Measurements from ENCODE around the gene ST14.

Gene ST14

DNA sequence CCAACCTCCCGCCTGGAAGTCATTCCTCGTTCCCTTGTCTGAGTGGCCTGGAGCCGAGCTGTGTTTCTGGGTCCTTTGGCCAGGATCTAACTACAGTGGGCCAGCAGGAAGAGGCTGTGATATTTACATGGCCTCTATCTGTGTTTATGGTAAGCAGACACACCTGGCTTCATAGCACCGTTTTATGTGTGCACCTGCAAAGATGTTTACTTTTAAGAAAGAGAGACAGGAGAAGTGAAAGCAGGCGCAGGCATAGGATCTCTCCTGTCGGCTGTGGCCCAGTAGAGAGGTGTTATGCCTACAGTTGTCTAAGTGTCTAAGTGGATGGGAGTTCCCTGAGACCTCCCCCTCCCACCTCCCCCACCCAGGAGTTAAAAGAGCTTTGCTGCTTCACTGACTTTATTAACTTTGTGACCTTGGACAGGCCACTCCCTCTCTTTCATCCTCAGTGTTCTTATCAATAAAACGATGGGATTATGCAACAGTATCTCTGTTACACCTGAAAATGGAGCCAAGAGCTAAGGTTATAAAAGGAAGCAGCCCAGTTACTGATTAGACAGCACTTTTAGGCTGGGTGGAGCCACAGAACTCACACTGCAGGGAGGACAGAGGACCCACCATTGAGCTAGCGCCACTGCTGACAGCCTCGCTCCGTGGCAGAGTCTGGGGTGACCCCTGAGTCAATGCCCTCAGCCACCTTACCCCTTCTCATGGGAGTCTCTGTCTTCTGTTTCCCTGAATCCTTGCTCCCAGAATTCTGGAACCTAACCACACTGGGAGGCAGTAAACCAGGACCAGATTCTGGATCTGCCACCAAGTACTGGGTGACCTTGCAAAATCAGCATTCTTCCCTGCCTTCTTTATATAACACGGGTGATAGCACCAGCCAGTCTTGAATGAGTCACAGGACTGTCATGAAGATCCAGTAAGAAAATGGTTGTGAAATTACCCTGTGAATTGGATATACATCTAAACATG lies 22.0 kb downstream of the ST14 start:
- Histone ChIP-seq H3K9ac (ENCODE audit: insufficient read length) (no peak overlapping the region), H3K27ac (no peak overlapping the region), H3K36me3 (ENCODE audit: insufficient read depth, low read length) (no peaks in the 10 kb centered on the region), H3K4me3 (no peak overlapping the region), H3K9me3 (ENCODE audit: low read depth, low read length) (no peaks in the 10 kb centered on the region)
- no peak for DNase-seq (ENCODE audit: low read depth, low spot score)
- TF ChIP-seq EZH2 (IDR thresholded peaks at IDR 0.05) (no peak), POLR2AphosphoS5 (IDR thresholded peaks at IDR 0.05; ENCODE audit: borderline replicate concordance, low read depth, low read length) (no peak), FOXP2 (optimal IDR thresholded peaks at IDR 0.05; ENCODE audit: control extremely low read depth, extremely low read length, insufficient read depth) (no peak)

GRCh38 chr11:130183878-130184610 lies 24.5 kb downstream of the ST14 start:
- Histone ChIP-seq H3K9ac (ENCODE audit: insufficient read length) (no peak overlapping the region), H3K4me3 (no peak overlapping the region), H3K9me3 (ENCODE audit: low read depth, low read length) (no peaks in the 10 kb centered on the region), H3K27ac (no peak overlapping the region), H3K36me3 (ENCODE audit: insufficient read depth, low read length) (no peaks in the 10 kb centered on the region)
- TF ChIP-seq POLR2AphosphoS5 (IDR thresholded peaks at IDR 0.05; ENCODE audit: borderline replicate concordance, low read depth, low read length) (no peak), FOXP2 (optimal IDR thresholded peaks at IDR 0.05; ENCODE audit: control extremely low read depth, extremely low read length, insufficient read depth) (no peak), EZH2 (IDR thresholded peaks at IDR 0.05) (no peak)
- DNase-seq (ENCODE audit: low read depth, low spot score) = no peak

GRCh38 chr11:130187096-130187495 lies 27.5 kb downstream of the ST14 start:
- no peaks in the 10 kb centered on the region for H3K9me3 ChIP-seq (ENCODE audit: low read depth, low read length)
- H3K4me3 ChIP-seq = no peak overlapping the region
- DNase-seq (ENCODE audit: low read depth, low spot score) = no peak
- no peaks in the 10 kb centered on the region for H3K36me3 ChIP-seq (ENCODE audit: insufficient read depth, low read length)
- no peak overlapping the region for H3K27ac ChIP-seq
- no peak overlapping the region for H3K9ac ChIP-seq (ENCODE audit: insufficient read length)
- TF ChIP-seq FOXP2 (optimal IDR thresholded peaks at IDR 0.05; ENCODE audit: control extremely low read depth, extremely low read length, insufficient read depth) (no peak), EZH2 (IDR thresholded peaks at IDR 0.05) (no peak), POLR2AphosphoS5 (IDR thresholded peaks at IDR 0.05; ENCODE audit: borderline replicate concordance, low read depth, low read length) (no peak)

DNA sequence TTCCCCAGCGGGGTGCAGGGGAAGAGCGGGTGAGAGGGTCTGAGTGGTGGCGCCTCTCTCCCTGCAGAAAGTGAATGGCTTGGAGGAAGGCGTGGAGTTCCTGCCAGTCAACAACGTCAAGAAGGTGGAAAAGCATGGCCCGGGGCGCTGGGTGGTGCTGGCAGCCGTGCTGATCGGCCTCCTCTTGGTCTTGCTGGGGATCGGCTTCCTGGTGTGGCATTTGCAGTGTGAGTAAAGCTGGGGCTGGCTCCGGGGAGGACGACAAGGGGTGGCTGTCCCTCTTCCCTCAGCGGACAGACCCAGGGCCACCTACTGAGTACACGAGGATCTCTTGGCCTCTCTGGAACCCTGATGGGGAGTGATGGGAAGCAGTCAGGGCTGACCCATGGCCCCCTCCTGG lies 28.5 kb downstream of the ST14 start:
- Histone ChIP-seq H3K9me3 (ENCODE audit: low read depth, low read length) (no peaks in the 10 kb centered on the region), H3K27ac (no peak overlapping the region), H3K36me3 (ENCODE audit: insufficient read depth, low read length) (no peaks in the 10 kb centered on the region), H3K4me3 (no peak overlapping the region), H3K9ac (ENCODE audit: insufficient read length) (no peak overlapping the region)
- TF ChIP-seq POLR2AphosphoS5 (IDR thresholded peaks at IDR 0.05; ENCODE audit: borderline replicate concordance, low read depth, low read length) (no peak), EZH2 (IDR thresholded peaks at IDR 0.05) (no peak), FOXP2 (optimal IDR thresholded peaks at IDR 0.05; ENCODE audit: control extremely low read depth, extremely low read length, insufficient read depth) (no peak)
- DNase-seq (ENCODE audit: low read depth, low spot score) = no peak

DNA sequence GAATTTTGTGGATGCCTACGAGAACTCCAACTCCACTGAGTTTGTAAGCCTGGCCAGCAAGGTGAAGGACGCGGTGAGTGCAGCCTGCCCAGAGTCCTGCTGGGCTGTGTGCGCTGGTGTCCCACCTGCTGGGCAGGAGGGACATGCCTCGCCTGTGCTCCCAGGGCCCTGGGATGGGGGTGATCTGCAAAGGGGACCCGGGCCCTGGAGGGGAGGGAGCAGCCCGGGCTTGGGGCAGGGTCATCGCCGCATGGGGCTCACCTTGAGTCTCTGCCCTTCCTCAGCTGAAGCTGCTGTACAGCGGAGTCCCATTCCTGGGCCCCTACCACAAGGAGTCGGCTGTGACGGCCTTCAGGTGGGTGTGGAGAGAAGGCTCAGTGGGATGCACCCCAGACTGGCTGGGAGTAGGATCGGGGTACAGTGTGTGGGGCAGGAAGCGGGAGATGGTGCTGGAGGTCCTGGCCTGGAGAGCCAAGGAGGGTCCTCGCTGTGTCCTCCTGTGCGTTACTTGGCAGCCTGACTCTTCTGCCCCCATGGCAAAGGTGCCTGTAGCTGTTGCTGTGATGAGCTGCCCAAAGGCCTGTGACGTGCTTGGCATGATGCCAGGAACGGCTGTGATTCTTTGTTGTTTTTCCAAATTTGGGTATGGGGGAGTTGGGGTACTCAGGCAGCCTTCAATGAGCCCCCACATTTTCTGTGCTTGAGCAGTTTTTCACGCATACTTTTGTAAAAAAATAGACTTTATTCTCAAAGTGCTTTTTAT lies 29.2 kb downstream of the ST14 start:
- no peak overlapping the region for H3K4me3 ChIP-seq
- H3K27ac ChIP-seq = no peak overlapping the region
- DNase-seq (ENCODE audit: low read depth, low spot score) = no peak
- H3K9me3 ChIP-seq (ENCODE audit: low read depth, low read length) = no peaks in the 10 kb centered on the region
- no peak overlapping the region for H3K9ac ChIP-seq (ENCODE audit: insufficient read length)
- no peaks in the 10 kb centered on the region for H3K36me3 ChIP-seq (ENCODE audit: insufficient read depth, low read length)
- no peak for TF ChIP-seq POLR2AphosphoS5 (IDR thresholded peaks at IDR 0.05; ENCODE audit: borderline replicate concordance, low read depth, low read length)

DNA sequence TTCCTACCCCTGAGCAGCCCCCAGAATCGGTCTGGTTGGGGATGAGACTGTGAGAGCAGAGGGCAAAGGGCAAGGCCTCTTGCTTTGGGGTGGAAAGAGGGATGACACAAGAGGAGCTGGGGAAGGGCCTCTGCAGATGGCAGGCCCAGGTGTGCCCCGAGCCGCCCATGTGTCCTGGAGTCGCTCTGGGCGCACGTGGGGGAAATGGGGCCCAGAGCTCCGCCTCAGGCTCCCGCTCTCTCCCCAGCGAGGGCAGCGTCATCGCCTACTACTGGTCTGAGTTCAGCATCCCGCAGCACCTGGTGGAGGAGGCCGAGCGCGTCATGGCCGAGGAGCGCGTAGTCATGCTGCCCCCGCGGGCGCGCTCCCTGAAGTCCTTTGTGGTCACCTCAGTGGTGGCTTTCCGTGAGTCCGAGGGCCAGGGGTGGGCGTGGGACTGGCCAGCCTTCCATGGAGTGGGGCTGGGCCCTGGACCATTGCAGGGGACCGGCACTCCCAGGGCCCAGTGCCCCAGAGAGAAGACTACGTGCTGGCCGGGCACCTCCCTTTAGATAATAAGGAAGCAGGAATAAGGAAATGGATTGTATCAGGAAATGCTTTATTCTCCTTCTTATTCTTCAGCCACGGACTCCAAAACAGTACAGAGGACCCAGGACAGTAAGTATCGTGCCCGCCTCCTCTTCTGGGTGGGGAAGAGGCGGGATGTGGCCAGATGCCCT lies 30.1 kb downstream of the ST14 start:
- Histone ChIP-seq H3K27ac (no peak overlapping the region), H3K9me3 (ENCODE audit: low read depth, low read length) (no peaks in the 10 kb centered on the region), H3K36me3 (ENCODE audit: insufficient read depth, low read length) (no peaks in the 10 kb centered on the region), H3K4me3 (no peak overlapping the region), H3K9ac (ENCODE audit: insufficient read length) (no peak overlapping the region)
- no peak for DNase-seq (ENCODE audit: low read depth, low spot score)
- TF ChIP-seq POLR2AphosphoS5 (IDR thresholded peaks at IDR 0.05; ENCODE audit: borderline replicate concordance, low read depth, low read length) (no peak), EZH2 (IDR thresholded peaks at IDR 0.05) (no peak), FOXP2 (optimal IDR thresholded peaks at IDR 0.05; ENCODE audit: control extremely low read depth, extremely low read length, insufficient read depth) (no peak)

- H3K36me3 ChIP-seq (ENCODE audit: insufficient read depth, low read length) = no peaks in the 10 kb centered on the region
- no peak overlapping the region for H3K9ac ChIP-seq (ENCODE audit: insufficient read length)
- H3K9me3 ChIP-seq (ENCODE audit: low read depth, low read length) = no peaks in the 10 kb centered on the region
- TF ChIP-seq EZH2 (IDR thresholded peaks at IDR 0.05) (no peak), FOXP2 (optimal IDR thresholded peaks at IDR 0.05; ENCODE audit: control extremely low read depth, extremely low read length, insufficient read depth) (no peak), POLR2AphosphoS5 (IDR thresholded peaks at IDR 0.05; ENCODE audit: borderline replicate concordance, low read depth, low read length) (no peak)
- no peak for DNase-seq (ENCODE audit: low read depth, low spot score)
- no peak overlapping the region for H3K27ac ChIP-seq
- no peak overlapping the region for H3K4me3 ChIP-seq
Measured at GRCh38 chr11:130190371-130190881, 30.8 kb downstream of the ST14 start.

Data from SK-N-MC (cell line).